Measurements from ENCODE around the gene JAZF1. TPM values are rescaled to one million over a fixed set of nuclear protein-coding genes. Genes with fewer than 3 reads are reported as not detected.

JAZF1 gene
- total RNA-seq (10 to 100 TPM; 14.6 to 16.5 TPM), polyA plus RNA-seq (1 to 10 TPM; 5.2 to 6.9 TPM)
- long read RNA-seq, donor 1, transcript JAZF1-201 (5 exons, 3,125 nt) = major isoform, 7 of 7 reads
- long read RNA-seq, donor 1, partial matches to known transcripts = 0 of 7 reads
- long read RNA-seq, donor 1, other reads (novel, unspliced or antisense) = 0 of 7 reads
- long read RNA-seq, donor 2, partial matches to known transcripts = 0 of 1 reads
- long read RNA-seq, donor 2, other reads (novel, unspliced or antisense) = 0 of 1 reads
- long read RNA-seq, donor 3, transcript JAZF1-201 (5 exons, 3,125 nt) = major isoform, 5 of 5 reads
- long read RNA-seq, donor 3, partial matches to known transcripts = 0 of 5 reads
- long read RNA-seq, donor 3, other reads (novel, unspliced or antisense) = 0 of 5 reads
- long read RNA-seq, donor 4, partial matches to known transcripts = 0 of 1 reads
- long read RNA-seq, donor 4, other reads (novel, unspliced or antisense) = 0 of 1 reads
- long read RNA-seq, donor 5, transcript JAZF1-201 (5 exons, 3,125 nt) = major isoform, 8 of 9 reads
- long read RNA-seq, donor 5, partial matches to known transcripts = 0 of 9 reads
- long read RNA-seq, donor 5, other reads (novel, unspliced or antisense) = 0 of 9 reads

GRCh38 chr7:28180364-28181147 is at the start of gene JAZF1:
TSS of gene JAZF1 (minus strand) at chr7:28180795.
- Histone ChIP-seq H3K4me3 (peak within 1 kb of the TSS; percentile 93), H3K36me3 (ENCODE audit: control insufficient read depth in 4 of 4, insufficient read depth in 4 of 4, low read length in 4 of 4) (no peaks in the 10 kb centered on the region), H3K4me1 (ENCODE audit: control insufficient read depth in 5 of 5, insufficient read depth in 5 of 5, low read length in 5 of 5) (peaks cover 2 to 11% (median 3%) of the 10 kb centered on the region in 5 donors), H3K27ac (ENCODE audit: low read depth in 1 of 2, low read length in 1 of 2) (peak within 1 kb of the TSS; percentile 85 to 96), H3K9me3 (ENCODE audit: control insufficient read depth in 4 of 4, insufficient read depth in 3 of 4, low read length in 3 of 4) (no peaks in the 10 kb centered on the region), H3K27me3 (ENCODE audit: control insufficient read depth in 3 of 3, insufficient read depth in 3 of 3, low read length in 2 of 3) (no peaks in the 10 kb centered on the region), H3K9ac (ENCODE audit: insufficient read depth in 1 of 2, low read length in 2 of 2) (peak within 1 kb of the TSS in 1 of 2 donors; percentile 58)
- TF ChIP-seq, protein P1, sequence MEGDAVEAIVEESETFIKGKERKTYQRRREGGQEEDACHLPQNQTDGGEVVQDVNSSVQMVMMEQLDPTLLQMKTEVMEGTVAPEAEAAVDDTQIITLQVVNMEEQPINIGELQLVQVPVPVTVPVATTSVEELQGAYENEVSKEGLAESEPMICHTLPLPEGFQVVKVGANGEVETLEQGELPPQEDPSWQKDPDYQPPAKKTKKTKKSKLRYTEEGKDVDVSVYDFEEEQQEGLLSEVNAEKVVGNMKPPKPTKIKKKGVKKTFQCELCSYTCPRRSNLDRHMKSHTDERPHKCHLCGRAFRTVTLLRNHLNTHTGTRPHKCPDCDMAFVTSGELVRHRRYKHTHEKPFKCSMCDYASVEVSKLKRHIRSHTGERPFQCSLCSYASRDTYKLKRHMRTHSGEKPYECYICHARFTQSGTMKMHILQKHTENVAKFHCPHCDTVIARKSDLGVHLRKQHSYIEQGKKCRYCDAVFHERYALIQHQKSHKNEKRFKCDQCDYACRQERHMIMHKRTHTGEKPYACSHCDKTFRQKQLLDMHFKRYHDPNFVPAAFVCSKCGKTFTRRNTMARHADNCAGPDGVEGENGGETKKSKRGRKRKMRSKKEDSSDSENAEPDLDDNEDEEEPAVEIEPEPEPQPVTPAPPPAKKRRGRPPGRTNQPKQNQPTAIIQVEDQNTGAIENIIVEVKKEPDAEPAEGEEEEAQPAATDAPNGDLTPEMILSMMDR (IDR thresholded peaks at IDR 0.05; ENCODE audit: control extremely low read depth, extremely low read depth) = no peak
- ATAC-seq (ENCODE audit: insufficient read depth, low FRiP score) (peak; percentile 43), DNase-seq (peak; percentile 75 to 83 (median 83))
- WGBS, 2 donors = 1% methylated on average over 28 to 61 of the region's 64 CpGs

GRCh38 chr7:28230261-28230660 is 49.7 kb upstream of the JAZF1 start:
- 87 to 91% methylated on average over 7 of the region's 7 CpGs for WGBS, 2 donors
- no peaks in the 10 kb centered on the region for H3K9me3 ChIP-seq (ENCODE audit: control insufficient read depth in 4 of 4, insufficient read depth in 3 of 4, low read length in 3 of 4)
- H3K27ac ChIP-seq (ENCODE audit: low read depth in 1 of 2, low read length in 1 of 2) = no peak overlapping the region
- H3K36me3 ChIP-seq (ENCODE audit: control insufficient read depth in 4 of 4, insufficient read depth in 4 of 4, low read length in 4 of 4) = no peaks in the 10 kb centered on the region
- H3K4me3 ChIP-seq = no peak overlapping the region
- no peak overlapping the region for H3K9ac ChIP-seq (ENCODE audit: insufficient read depth in 1 of 2, low read length in 2 of 2)
- DNase-seq = no peak
- ATAC-seq (ENCODE audit: insufficient read depth, low FRiP score) = no peak
- no peaks in the 10 kb centered on the region for H3K4me1 ChIP-seq (ENCODE audit: control insufficient read depth in 5 of 5, insufficient read depth in 5 of 5, low read length in 5 of 5)
- H3K27me3 ChIP-seq (ENCODE audit: control insufficient read depth in 3 of 3, insufficient read depth in 3 of 3, low read length in 2 of 3) = no peaks in the 10 kb centered on the region
- TF ChIP-seq, protein P1 (IDR thresholded peaks at IDR 0.05; ENCODE audit: control extremely low read depth, extremely low read depth) = no peak

GRCh38 chr7:28228396-28228795 is 47.8 kb upstream of the JAZF1 start:
- Histone ChIP-seq H3K9me3 (ENCODE audit: control insufficient read depth in 4 of 4, insufficient read depth in 3 of 4, low read length in 3 of 4) (no peaks in the 10 kb centered on the region), H3K27ac (ENCODE audit: low read depth in 1 of 2, low read length in 1 of 2) (no peak overlapping the region), H3K4me3 (no peak overlapping the region), H3K36me3 (ENCODE audit: control insufficient read depth in 4 of 4, insufficient read depth in 4 of 4, low read length in 4 of 4) (no peaks in the 10 kb centered on the region), H3K9ac (ENCODE audit: insufficient read depth in 1 of 2, low read length in 2 of 2) (no peak overlapping the region), H3K27me3 (ENCODE audit: control insufficient read depth in 3 of 3, insufficient read depth in 3 of 3, low read length in 2 of 3) (no peaks in the 10 kb centered on the region), H3K4me1 (ENCODE audit: control insufficient read depth in 5 of 5, insufficient read depth in 5 of 5, low read length in 5 of 5) (no peaks in the 10 kb centered on the region)
- TF ChIP-seq, protein P1 (IDR thresholded peaks at IDR 0.05; ENCODE audit: control extremely low read depth, extremely low read depth) = no peak
- 50% methylated on average over 2 of the region's 2 CpGs for WGBS, 2 donors
- ATAC-seq (ENCODE audit: insufficient read depth, low FRiP score) (no peak), DNase-seq (peak in 2 of 3 donors; percentile 29 to 37)

All from lung (tissue), 16 donors.